ENCODE results near the gene CLEC4A.
A peak's percentile ranks its signal among the peaks of the same experiment; 100 is the strongest.
"Not testable (repeated sequence)": the region's sequence is repeated elsewhere in the genome, so short reads cannot be mapped to it uniquely, and the experiment has no call there.

Gene CLEC4A

GRCh38 chr12:8134398-8134930 is 11.0 kb downstream of the CLEC4A start:
- DNase-seq, result not testable (repeated sequence)

DNA sequence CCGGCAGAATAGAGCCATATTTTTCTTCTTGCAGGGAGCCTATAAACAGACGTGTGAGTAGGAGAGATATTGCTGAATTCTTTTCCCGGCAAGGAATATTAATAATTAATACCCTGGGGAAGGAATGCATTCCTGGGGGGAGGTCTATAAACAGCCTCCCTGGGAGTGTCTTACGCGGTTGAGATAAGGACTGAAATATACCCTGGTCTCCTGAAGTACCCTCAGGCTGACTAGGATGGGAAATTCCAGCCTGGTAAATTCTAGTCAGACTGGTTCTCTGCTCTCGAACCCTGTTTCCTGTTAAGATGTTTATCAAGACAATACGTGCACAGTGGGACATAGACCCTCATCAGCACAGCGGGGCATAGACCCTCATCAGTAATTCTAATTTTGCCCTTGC is 18.2 kb downstream of the CLEC4A start:
- DNase-seq, result not testable (repeated sequence)

DNA sequence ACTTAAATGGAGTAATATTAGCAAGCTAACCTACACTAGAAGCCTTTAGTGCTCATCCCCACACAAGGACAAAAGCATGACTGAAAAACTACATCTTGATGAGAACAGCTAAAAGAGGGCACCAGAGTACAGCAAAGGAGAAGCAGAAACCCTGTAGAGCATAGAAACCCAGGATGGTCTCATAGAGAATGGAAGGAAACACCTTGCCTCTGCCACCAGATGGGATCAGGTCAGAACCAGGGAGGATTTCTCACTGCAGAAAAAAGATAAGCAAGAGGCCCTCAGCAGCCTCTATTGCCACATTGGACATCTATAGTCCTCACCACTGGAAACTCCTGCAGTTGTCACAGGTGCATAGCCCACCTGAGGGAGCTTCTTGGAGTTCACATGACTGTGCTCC is 19.8 kb downstream of the CLEC4A start:
- DNase-seq, result no peak

GRCh38 chr12:8145754-8146441 is 22.5 kb downstream of the CLEC4A start:
- DNase-seq, result peak; percentile 61

GRCh38 chr12:8146442-8146771 is 23.0 kb downstream of the CLEC4A start:
- DNase-seq, result no peak

GRCh38 chr12:8154526-8154925 is 31.1 kb downstream of the CLEC4A start:
- DNase-seq, result no peak

GRCh38 chr12:8156416-8156815 is 33.0 kb downstream of the CLEC4A start:
- DNase-seq, result no peak

GRCh38 chr12:8156845-8157244 is 33.4 kb downstream of the CLEC4A start, which contains the start of gene ZNF705A:
Gene ZNF705A (plus strand): TSS chr12:8157015. CDS start chr12:8172626, 15,611 bp downstream.
- DNase-seq, result no peak

- DNase-seq, result no peak
Measured at GRCh38 chr12:8157484-8158198, 34.2 kb downstream of the CLEC4A start.

- DNase-seq, result not testable (repeated sequence)
Measured at GRCh38 chr12:8172911-8173310, 49.5 kb downstream of the CLEC4A start.

GRCh38 chr12:8179989-8180585 is 56.7 kb downstream of the CLEC4A start:
- DNase-seq, result peak; percentile 84

DNA sequence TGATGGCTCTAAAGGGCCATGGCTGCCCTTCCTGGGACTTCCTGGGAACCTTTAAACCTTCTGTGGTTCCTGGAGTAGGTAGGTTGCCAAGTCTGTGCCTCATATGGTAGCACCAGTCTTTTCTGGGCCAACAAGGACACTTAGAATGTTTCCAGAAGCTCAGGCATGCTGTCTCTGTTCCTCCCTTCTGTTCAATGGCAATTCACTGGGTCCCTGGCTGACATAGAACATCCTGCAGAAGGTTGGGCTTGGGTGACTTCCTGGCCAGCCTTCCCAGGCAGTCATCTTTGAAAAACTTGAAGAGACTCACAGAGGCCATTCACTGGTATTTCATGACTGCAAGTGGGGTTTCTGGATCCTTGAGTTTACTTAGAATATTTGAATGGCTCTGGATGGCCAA is 57.9 kb downstream of the CLEC4A start:
- DNase-seq, result not testable (repeated sequence)

GRCh38 chr12:8182923-8183322 is 59.5 kb downstream of the CLEC4A start:
- not testable (repeated sequence) for DNase-seq

GRCh38 chr12:8183346-8183745 is 59.9 kb downstream of the CLEC4A start:
- not testable (repeated sequence) for DNase-seq

DNA sequence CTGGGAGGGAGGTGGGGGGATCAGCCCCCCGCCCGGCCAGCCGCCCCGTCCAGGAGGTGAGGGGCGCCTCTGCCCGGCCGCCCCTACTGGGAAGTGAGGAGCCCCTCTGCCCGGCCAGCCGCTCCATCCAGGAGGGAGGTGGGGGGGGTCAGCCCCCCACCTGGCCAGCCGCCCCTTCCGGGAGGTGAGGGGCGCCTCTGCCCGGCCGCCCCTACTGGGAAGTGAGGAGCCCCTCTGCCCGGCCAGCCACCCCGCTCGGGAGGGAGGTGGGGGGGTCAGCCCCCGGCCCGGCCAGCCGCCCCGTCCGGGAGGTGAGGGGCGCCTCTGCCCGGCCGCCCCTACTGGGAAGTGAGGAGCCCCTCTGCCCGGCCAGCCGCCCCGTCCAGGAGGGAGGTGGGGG is 60.8 kb downstream of the CLEC4A start:
- DNase-seq, result not testable (repeated sequence)

GRCh38 chr12:8188088-8188487 is 64.7 kb downstream of the CLEC4A start:
- not testable (repeated sequence) for DNase-seq

Measured in T1000 (cell line).